ENCODE results near the gene VSIG2.
"Not testable (repeated sequence)": the region's sequence is repeated elsewhere in the genome, so short reads cannot be mapped to it uniquely, and the experiment has no call there.

Gene VSIG2

GRCh38 chr11:124776865-124777645, 25.0 kb upstream of the VSIG2 start:
- no peaks in the 10 kb centered on the region for H3K4me1 ChIP-seq (ENCODE audit: insufficient read depth, poor library complexity, severe bottlenecking)
- no peak for ATAC-seq (ENCODE audit: low read depth)
- no peaks in the 10 kb centered on the region for H3K9me3 ChIP-seq (ENCODE audit: severe bottlenecking)

GRCh38 chr11:124770959-124771358, 18.9 kb upstream of the VSIG2 start:
- ATAC-seq (ENCODE audit: low read depth); H3K4me3 ChIP-seq (ENCODE audit: severe bottlenecking); H3K9me3 ChIP-seq (ENCODE audit: severe bottlenecking); H3K4me1 ChIP-seq (ENCODE audit: insufficient read depth, poor library complexity, severe bottlenecking); H3K27me3 ChIP-seq (ENCODE audit: insufficient read depth, poor library complexity, severe bottlenecking); DNase-seq (ENCODE audit: low spot score): not testable (repeated sequence)
- peak overlapping the region; percentile 47 for H3K27ac ChIP-seq (ENCODE audit: poor library complexity, severe bottlenecking)
- H3K36me3 ChIP-seq (ENCODE audit: low read depth) = peaks cover 59% of the 10 kb centered on the region

More at GRCh38 chr11:124776865-124777645, 25.0 kb upstream of the VSIG2 start:
- peaks cover 32% of the 10 kb centered on the region for H3K36me3 ChIP-seq (ENCODE audit: low read depth)
- H3K27me3 ChIP-seq (ENCODE audit: insufficient read depth, poor library complexity, severe bottlenecking) = no peaks in the 10 kb centered on the region
- H3K4me3 ChIP-seq (ENCODE audit: severe bottlenecking) = no peak overlapping the region
- no peak for DNase-seq (ENCODE audit: low spot score)
- H3K27ac ChIP-seq (ENCODE audit: poor library complexity, severe bottlenecking) = no peak overlapping the region
- TF ChIP-seq CTCF (IDR thresholded peaks at IDR 0.05; ENCODE audit: poor library complexity, severe bottlenecking) = no peak

GRCh38 chr11:124769806-124770774, 18.0 kb upstream of the VSIG2 start:
- DNase-seq (ENCODE audit: low spot score) = no peak
- Histone ChIP-seq H3K27me3 (ENCODE audit: insufficient read depth, poor library complexity, severe bottlenecking) (no peaks in the 10 kb centered on the region), H3K27ac (ENCODE audit: poor library complexity, severe bottlenecking) (peak overlapping the region; percentile 47), H3K9me3 (ENCODE audit: severe bottlenecking) (no peaks in the 10 kb centered on the region), H3K4me1 (ENCODE audit: insufficient read depth, poor library complexity, severe bottlenecking) (peaks cover 3% of the 10 kb centered on the region), H3K36me3 (ENCODE audit: low read depth) (peaks cover 56% of the 10 kb centered on the region), H3K4me3 (ENCODE audit: severe bottlenecking) (no peak overlapping the region)
- peak; percentile 44; the same call in 1 of the 3 replicates for ATAC-seq (ENCODE audit: low read depth)
- TF ChIP-seq CTCF (IDR thresholded peaks at IDR 0.05; ENCODE audit: poor library complexity, severe bottlenecking) = no peak

- ATAC-seq (ENCODE audit: low read depth) (no peak), DNase-seq (ENCODE audit: low spot score) (no peak)
- no peak overlapping the region for H3K4me3 ChIP-seq (ENCODE audit: severe bottlenecking)
- peaks cover 3% of the 10 kb centered on the region for H3K4me1 ChIP-seq (ENCODE audit: insufficient read depth, poor library complexity, severe bottlenecking)
- H3K9me3 ChIP-seq (ENCODE audit: severe bottlenecking) = no peaks in the 10 kb centered on the region
- no peak for TF ChIP-seq CTCF (IDR thresholded peaks at IDR 0.05; ENCODE audit: poor library complexity, severe bottlenecking)
- H3K27ac ChIP-seq (ENCODE audit: poor library complexity, severe bottlenecking) = peak overlapping the region; percentile 47
- no peaks in the 10 kb centered on the region for H3K27me3 ChIP-seq (ENCODE audit: insufficient read depth, poor library complexity, severe bottlenecking)
- H3K36me3 ChIP-seq (ENCODE audit: low read depth) = peaks cover 53% of the 10 kb centered on the region
Measured at GRCh38 chr11:124768914-124769313, 16.9 kb upstream of the VSIG2 start.

- H3K9me3 ChIP-seq (ENCODE audit: severe bottlenecking) = no peaks in the 10 kb centered on the region
- no peak for TF ChIP-seq CTCF (IDR thresholded peaks at IDR 0.05; ENCODE audit: poor library complexity, severe bottlenecking)
- H3K4me3 ChIP-seq (ENCODE audit: severe bottlenecking) = no peak overlapping the region
- ATAC-seq (ENCODE audit: low read depth) (no peak), DNase-seq (ENCODE audit: low spot score) (no peak)
- H3K27ac ChIP-seq (ENCODE audit: poor library complexity, severe bottlenecking) = no peak overlapping the region
- peaks cover 3% of the 10 kb centered on the region for H3K4me1 ChIP-seq (ENCODE audit: insufficient read depth, poor library complexity, severe bottlenecking)
- peaks cover 15% of the 10 kb centered on the region for H3K27me3 ChIP-seq (ENCODE audit: insufficient read depth, poor library complexity, severe bottlenecking)
- H3K36me3 ChIP-seq (ENCODE audit: low read depth) = peaks cover 37% of the 10 kb centered on the region
Measured at GRCh38 chr11:124766156-124766555, 14.1 kb upstream of the VSIG2 start.
